GM10266 (cell line): ENCODE results near the gene ATP10D.
"Not testable (repeated sequence)": the region's sequence is repeated elsewhere in the genome, so short reads cannot be mapped to it uniquely, and the experiment has no call there.

Source experiments
- DNase-seq: peaks from one replicate; pipeline ENCODE4 v3.0.0; 2012; ENCODE audit errors: extremely low spot score
- CTCF ChIP-seq: IDR thresholded peaks from 2 replicates; pipeline ENCODE4 v1.5.1; 2012; ENCODE audit warnings: mild to moderate bottlenecking, low read depth; ENCODE audit not compliant: control insufficient read depth, insufficient read depth; ENCODE audit errors: missing control alignments

ATP10D gene

DNA sequence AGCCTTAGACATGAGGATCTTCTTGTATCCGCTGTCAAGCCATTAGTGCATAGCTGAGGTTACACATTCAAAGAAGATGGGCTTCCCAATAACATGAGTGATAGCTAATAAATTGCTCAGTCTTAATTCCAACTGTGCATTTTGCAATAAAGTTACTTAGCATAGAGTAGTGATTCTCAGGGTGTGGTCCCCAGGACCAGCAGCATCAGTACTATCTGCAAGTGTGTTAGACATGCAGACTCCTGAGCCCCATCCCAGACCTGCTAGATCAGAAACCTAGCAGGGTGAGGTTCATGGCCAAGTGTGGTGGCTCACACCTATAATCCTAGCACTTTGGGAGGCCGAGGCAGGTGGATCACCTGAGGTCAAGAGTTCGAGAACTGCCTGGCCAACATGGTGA lies 20.1 kb downstream of the ATP10D start:
- DNase-seq: no peak
- TF ChIP-seq CTCF: no peak

DNA sequence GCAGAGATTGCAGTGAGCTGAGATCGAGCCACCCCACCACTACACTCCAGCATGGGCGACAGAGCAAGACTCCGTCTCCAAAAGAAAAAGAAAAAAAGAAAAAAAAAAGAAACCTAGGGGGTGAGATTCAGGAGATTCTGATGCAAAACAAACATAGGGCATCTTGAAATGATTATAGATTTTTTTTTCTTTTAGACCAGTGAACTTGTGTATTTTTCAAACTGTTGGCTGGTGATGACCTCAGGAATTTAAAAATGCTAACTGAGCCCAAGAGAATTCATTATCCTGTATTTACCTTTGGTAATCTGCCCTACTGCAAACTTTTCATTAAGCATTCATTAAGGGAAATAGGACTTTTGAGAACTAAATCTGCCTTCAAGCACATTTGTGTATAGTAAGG lies 20.6 kb downstream of the ATP10D start:
- no peak for DNase-seq
- TF ChIP-seq CTCF: no peak

DNA sequence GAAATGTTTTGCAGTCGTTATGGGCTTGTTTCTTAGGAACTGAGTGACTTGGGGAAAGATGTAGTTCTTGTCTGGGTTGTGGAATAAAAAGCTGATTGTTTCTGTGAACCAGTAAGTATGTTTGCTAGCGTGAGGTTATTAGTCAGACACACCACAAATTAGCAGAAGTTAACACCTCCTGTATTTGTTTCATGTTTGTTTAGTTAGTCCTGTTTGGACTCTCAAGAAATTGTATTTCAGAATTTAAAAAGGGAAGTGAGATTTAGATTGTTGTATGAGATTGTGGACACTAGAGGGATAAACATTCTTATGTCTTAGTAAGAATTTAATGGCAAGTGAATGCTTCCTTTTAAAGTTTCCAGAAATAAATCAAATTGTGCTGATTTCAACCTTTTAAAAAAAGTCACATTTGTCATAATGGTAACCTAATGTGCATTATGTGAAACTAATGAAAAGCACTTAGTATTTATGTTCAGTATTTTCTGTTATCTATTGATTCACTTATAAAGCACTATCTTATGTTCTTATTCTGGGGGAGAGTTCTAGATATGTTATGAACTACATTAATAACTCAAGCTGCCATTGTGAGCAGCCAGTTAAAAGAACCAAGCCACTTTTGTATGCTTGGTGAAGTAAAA lies 25.6 kb downstream of the ATP10D start:
- peak; percentile 45 for DNase-seq

DNA sequence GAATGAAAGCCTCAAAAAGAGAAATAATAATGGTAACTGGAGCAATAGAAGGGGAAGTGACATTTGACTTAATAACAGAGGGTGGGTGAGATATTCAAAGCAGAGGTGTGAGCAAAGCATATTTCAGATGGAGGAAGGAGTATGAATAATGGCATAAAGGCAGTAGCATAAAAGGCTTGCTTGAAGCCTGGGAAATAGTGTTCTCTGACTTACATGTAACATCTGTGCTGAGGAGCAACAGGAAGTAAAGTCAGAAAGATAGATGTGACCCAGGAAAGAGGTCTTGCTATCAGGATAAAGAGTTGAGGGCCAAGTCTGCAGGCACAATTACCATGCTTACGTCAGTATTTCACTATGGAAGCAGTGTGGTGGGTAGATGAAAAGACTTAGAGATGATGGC lies 28.4 kb downstream of the ATP10D start:
- no peak for TF ChIP-seq CTCF
- DNase-seq: no peak

More for the DNA sequence above, 25.6 kb downstream of the ATP10D start:
- no peak for TF ChIP-seq CTCF

- DNase-seq: peak; percentile 32
- no peak for TF ChIP-seq CTCF
Measured at GRCh38 chr4:47519239-47519883, 34.3 kb downstream of the ATP10D start.

- no peak for TF ChIP-seq CTCF
- DNase-seq: no peak
Measured at GRCh38 chr4:47525154-47525819, 40.2 kb downstream of the ATP10D start.

GRCh38 chr4:47526281-47526680 lies 41.2 kb downstream of the ATP10D start:
- no peak for TF ChIP-seq CTCF
- no peak for DNase-seq

- DNase-seq: not testable (repeated sequence)
Measured at GRCh38 chr4:47528646-47529045, 43.6 kb downstream of the ATP10D start.
